ENCODE measurements around the gene ASCL2.

The ASCL2 gene

GRCh38 chr11:2223153-2223794, 47.1 kb downstream of the ASCL2 start:
- no peak for DNase-seq

GRCh38 chr11:2222451-2222850, 47.9 kb downstream of the ASCL2 start:
- DNase-seq: no peak

GRCh38 chr11:2221591-2221990, 48.8 kb downstream of the ASCL2 start:
- no peak for DNase-seq

- no peak for DNase-seq
These were observed 49.4 kb downstream of the ASCL2 start for GRCh38 chr11:2221024-2221423.

GRCh38 chr11:2220173-2220771, 50.1 kb downstream of the ASCL2 start:
- DNase-seq: no peak

- DNase-seq: no peak
These were observed 50.9 kb downstream of the ASCL2 start for GRCh38 chr11:2219318-2220017.
